K562 treated with DMSO at 1 percent for 48 hours (cell line): Measurements from ENCODE around the gene TECPR2. TPM values are rescaled to one million over a fixed set of nuclear protein-coding genes. Genes with fewer than 3 reads are reported as not detected.

Experiments used
- total RNA-seq: library from RNA; unstranded; fragments of 300-600 nt; gene quantifications from 2 replicates; pipeline ENCODE4 v1.2.3, GENCODE V29; 2022; ENCODE audit warnings: low replicate concordance; ENCODE audit errors: extremely low read depth

Gene TECPR2
- total RNA-seq = not detected in 2 replicates

GRCh38 chr14:102362545-102363181 is at the start of gene TECPR2, which contains the start of gene CINP:
Gene TECPR2, plus strand, starts transcription at chr14:102362941. Its CDS starts 13,781 bp downstream, at chr14:102376722.
Gene CINP, minus strand, starts transcription at chr14:102362890. Its CDS starts 39 bp downstream, at chr14:102362851.

GRCh38 chr14:102319351-102320032 is 43.2 kb upstream of the TECPR2 start, which contains the start of gene ZNF839:
Gene ZNF839, plus strand, starts transcription at chr14:102319746. Its CDS starts 20 bp downstream, at chr14:102319766.

GRCh38 chr14:102509746-102510615 is 147.2 kb downstream of the TECPR2 start, which contains the start of gene ANKRD9:
Gene ANKRD9, minus strand, starts transcription at chr14:102509776. Its CDS starts 1,887 bp downstream, at chr14:102507889.

Other genes starting within 250 kb of the TECPR2 start
- gene WDR20, start 223.0 kb upstream of the TECPR2 start, total RNA-seq = not detected in 2 replicates
- gene MOK, start 57.8 kb upstream of the TECPR2 start, total RNA-seq = not detected in 2 replicates
- not detected in 2 replicates for gene ZNF839, start 43.2 kb upstream of the TECPR2 start, total RNA-seq
- gene CINP, start 51 bp upstream of the TECPR2 start, total RNA-seq = not detected in 2 replicates
- 404 TPM in 1 of 2 replicates, not detected in the other for gene ANKRD9, start 146.8 kb downstream of the TECPR2 start, total RNA-seq
- gene RCOR1, start 229.7 kb downstream of the TECPR2 start, total RNA-seq = not detected in 2 replicates